GM10248 (cell line): Measurements from ENCODE around the gene CTSH.

Experiments
- CTCF ChIA-PET: fragments of 300-600 bp; sonication (Branson Sonifier 250); formaldehyde crosslinking; extraction: SDS; loops from one replicate; lab custom pipeline; 2021; ENCODE audit warnings: antibody characterized with exemption; lab: Yijun Ruan, JAX
- POLR2A ChIA-PET: fragments of 350-650 bp; sonication (Branson Sonifier 250); formaldehyde crosslinking; extraction: SDS; loops from one replicate; lab custom pipeline; 2020; ENCODE audit warnings: antibody characterized with exemption; lab: Yijun Ruan, JAX
- DNase-seq: peaks from one replicate; pipeline ENCODE4 v3.0.0; 2012; ENCODE audit errors: extremely low spot score
- TF ChIP-seq, protein P1 (sequence below): IDR thresholded peaks from 2 replicates; pipeline ENCODE4 v1.5.1; 2012; ENCODE audit warnings: mild to moderate bottlenecking, low read depth; ENCODE audit errors: extremely low read depth, missing control alignments, control extremely low read depth

The CTSH gene

DNA sequence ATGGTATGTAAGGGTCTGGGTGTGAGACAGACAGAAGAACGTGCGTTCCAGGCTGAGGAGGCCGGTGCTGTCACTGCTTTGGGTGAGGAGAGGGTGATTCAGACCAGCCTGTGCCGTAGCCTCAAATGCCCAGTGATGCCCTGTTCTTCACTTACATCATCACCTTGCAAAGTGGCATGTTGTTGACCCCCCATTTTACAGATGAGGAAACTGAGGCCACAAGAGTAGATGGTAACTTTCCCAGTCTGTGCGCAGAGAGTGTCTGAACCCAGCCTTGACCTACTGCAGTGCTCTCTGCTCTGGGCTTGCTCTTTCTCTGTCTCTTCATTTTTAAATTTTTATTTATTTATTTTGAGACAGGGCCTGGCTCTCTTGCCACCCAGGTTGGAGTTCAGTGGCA lies 1.6 kb upstream of the CTSH start:
- POLR2A ChIA-PET, result no interaction called here
- DNase-seq, result no peak
- CTCF ChIA-PET, result interaction anchor here (1.4 kb wide), 1 partner anchor 37 kb away, joined by 4 read pairs; no protein-coding TSS in a partner anchor
- TF ChIP-seq, protein P1, sequence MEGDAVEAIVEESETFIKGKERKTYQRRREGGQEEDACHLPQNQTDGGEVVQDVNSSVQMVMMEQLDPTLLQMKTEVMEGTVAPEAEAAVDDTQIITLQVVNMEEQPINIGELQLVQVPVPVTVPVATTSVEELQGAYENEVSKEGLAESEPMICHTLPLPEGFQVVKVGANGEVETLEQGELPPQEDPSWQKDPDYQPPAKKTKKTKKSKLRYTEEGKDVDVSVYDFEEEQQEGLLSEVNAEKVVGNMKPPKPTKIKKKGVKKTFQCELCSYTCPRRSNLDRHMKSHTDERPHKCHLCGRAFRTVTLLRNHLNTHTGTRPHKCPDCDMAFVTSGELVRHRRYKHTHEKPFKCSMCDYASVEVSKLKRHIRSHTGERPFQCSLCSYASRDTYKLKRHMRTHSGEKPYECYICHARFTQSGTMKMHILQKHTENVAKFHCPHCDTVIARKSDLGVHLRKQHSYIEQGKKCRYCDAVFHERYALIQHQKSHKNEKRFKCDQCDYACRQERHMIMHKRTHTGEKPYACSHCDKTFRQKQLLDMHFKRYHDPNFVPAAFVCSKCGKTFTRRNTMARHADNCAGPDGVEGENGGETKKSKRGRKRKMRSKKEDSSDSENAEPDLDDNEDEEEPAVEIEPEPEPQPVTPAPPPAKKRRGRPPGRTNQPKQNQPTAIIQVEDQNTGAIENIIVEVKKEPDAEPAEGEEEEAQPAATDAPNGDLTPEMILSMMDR, result no peak

DNA sequence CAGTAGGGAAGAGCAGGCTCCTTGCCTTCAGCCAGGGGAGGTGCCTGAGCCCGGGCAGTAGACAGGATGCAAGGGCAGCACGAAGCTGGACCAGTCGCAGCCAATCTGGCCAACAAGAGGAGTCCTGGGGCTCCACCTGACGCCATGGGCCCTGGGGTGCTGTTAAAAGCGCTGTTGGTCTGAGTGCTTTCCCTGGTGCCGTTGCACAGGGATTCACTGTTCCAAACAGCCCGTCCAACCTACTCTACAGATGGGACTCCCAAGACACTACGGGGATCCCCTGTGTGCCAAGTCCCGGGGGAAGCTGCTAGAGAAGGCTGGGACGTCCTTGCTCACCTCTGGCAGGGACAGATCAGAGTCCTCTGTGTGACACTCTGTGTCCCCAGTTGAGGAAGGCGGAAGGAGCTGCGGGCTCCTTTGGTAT lies 632 bp downstream of the CTSH start:
- TF ChIP-seq, protein P1, result no peak
- CTCF ChIA-PET, result interaction anchor here (0.7 to 1.7 kb wide), 6 partner anchors 30 to 63 kb away, joined by 3 to 6 read pairs (median 4); no protein-coding TSS in a partner anchor
- DNase-seq, result no peak
- POLR2A ChIA-PET, result interaction anchor here (0.5 to 1.5 kb wide), 2 partner anchors 35 to 39 kb away, joined by 3 to 5 read pairs; no protein-coding TSS in a partner anchor

DNA sequence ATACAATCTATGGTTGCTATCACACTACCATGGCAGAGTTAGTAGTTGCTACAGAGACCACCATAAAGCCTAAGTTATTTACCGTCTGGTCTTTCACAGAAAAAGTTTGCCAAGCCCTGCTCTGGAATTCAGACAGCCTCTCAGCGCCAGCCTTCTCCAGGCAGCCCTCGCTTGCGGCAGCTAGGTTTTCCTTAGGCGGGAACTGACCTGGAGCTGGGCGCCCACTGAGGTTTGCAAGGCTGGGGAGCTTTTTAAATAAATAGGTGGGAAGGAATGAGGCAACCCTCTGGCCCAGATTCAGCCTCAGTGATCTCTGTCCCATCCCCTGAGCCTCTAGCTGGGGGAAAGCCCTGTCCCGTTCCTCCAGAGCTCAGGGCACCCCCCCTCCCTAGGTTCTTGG lies 1.2 kb downstream of the CTSH start:
- DNase-seq, result no peak
- ChIA-PET POLR2A (interaction anchor here (1.5 kb wide), 1 partner anchor 35 kb away, joined by 5 read pairs; no protein-coding TSS in a partner anchor), CTCF (interaction anchor here (1.0 to 1.7 kb wide), 3 partner anchors 31 to 37 kb away, joined by 3 to 5 read pairs (median 4); no protein-coding TSS in a partner anchor)
- TF ChIP-seq, protein P1, result no peak

DNA sequence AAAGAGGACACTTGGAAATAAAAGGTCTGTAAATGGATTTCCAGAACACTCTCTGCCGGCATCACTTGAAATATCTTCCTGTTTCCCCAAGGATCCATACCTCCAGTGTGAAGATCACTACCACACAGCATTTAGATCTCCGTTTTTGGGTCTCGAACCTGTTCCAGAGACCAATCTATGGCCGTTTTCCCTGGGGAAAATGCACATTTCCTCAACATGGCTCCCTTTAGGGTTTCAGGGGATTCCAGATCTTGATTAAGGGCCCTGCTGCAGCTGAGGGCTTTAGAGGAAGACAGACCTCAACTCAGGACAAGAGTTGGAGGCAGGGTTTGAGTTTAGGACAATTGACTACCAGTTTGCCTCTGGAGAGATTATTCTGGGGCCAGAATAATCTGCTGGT lies 2.1 kb downstream of the CTSH start:
- POLR2A ChIA-PET, result no interaction called here
- CTCF ChIA-PET, result interaction anchor here (1.7 kb wide), 1 partner anchor 35 kb away, joined by 5 read pairs; no protein-coding TSS in a partner anchor
- TF ChIP-seq, protein P1, result no peak

DNA sequence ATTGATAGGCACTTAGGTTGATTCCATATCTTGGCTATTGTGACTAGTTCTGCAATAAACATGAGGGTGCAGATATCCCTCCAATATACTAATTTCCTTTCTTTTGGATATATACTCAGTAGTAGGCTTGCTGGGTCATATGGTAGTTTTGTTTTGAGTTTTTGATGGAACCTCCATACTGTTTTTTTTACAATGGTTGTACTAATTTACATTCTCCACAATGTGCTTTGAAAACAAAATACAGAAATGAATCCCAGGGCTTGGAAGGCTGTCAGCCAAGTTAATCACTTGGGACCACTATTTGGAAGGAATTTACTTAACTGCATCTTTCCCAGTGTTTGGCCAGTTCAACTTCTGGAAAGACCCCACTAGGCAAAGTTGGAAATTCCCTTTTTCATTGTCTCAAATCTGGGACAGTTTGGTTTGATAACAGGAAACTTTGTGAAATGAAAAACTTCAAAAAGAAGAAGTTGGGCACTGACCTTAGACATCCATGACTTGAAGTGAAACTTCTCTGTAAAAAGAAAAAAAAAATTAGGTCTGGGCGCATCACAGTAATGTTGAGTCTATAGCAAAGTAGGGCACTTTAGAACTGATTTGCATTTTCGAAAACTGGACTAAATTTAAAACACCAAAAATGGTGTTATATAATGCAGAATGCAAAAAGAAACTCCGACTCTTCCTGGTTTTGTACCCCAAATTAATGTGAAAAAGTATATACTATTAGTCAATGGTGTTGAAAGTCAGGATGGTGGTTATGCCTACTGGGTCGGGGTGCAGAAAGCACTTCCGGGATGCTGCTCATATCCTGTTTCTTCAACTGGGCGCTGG lies 6.0 kb downstream of the CTSH start:
- CTCF ChIA-PET, result interaction anchor here (1.5 kb wide), 1 partner anchor 13 kb away, joined by 4 read pairs; no protein-coding TSS in a partner anchor
- DNase-seq, result peak; percentile 69
- POLR2A ChIA-PET, result interaction anchor here (0.6 kb wide), 1 partner anchor 14 kb away, joined by 3 read pairs; no protein-coding TSS in a partner anchor
- TF ChIP-seq, protein P1, result no peak

More for the DNA sequence above, 2.1 kb downstream of the CTSH start:
- no peak for DNase-seq

DNA sequence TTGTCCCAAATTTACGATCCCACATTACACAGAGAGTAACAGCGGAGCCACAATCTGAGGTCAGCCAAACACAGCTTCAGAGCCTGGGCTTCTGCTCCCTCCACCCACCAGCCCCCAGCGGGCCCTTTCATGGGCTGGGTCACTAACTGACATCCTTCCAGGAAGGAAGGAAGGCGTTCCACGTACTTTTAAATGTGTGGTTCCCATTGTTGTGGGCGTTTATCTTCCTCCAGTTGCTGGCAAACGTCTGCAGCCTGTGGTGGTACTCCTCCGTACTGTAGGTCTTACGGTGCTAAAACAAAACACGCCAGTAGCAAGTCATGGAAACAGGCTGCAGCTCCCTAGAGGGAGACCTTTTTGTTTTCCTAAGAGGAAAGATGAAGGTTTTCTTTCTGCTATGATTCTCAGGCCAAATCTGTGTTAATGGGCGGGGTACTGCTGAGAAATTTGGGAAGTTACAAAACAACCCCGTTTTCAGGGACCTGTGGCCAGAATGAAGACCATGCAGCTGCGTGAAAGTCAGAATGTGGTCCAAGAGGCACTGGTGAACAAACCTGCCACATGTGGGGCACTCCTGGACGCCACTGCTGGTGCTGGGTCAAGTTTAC lies 7.6 kb downstream of the CTSH start:
- TF ChIP-seq, protein P1, result no peak
- DNase-seq, result no peak
- POLR2A ChIA-PET, result interaction anchor here (0.6 kb wide), 1 partner anchor 54 kb away, joined by 3 read pairs; no protein-coding TSS in a partner anchor
- CTCF ChIA-PET, result interaction anchor here (1.2 to 1.8 kb wide), 3 partner anchors 9 to 42 kb away, joined by 3 to 4 read pairs (median 4); no protein-coding TSS in a partner anchor
